ENCODE measurements around the gene TFCP2.

Gene TFCP2

GRCh38 chr12:51147309-51147708 is 25.6 kb downstream of the TFCP2 start:
- no peak for TF ChIP-seq ZFX (IDR thresholded peaks at IDR 0.05)
- TF ChIP-seq, protein P1, sequence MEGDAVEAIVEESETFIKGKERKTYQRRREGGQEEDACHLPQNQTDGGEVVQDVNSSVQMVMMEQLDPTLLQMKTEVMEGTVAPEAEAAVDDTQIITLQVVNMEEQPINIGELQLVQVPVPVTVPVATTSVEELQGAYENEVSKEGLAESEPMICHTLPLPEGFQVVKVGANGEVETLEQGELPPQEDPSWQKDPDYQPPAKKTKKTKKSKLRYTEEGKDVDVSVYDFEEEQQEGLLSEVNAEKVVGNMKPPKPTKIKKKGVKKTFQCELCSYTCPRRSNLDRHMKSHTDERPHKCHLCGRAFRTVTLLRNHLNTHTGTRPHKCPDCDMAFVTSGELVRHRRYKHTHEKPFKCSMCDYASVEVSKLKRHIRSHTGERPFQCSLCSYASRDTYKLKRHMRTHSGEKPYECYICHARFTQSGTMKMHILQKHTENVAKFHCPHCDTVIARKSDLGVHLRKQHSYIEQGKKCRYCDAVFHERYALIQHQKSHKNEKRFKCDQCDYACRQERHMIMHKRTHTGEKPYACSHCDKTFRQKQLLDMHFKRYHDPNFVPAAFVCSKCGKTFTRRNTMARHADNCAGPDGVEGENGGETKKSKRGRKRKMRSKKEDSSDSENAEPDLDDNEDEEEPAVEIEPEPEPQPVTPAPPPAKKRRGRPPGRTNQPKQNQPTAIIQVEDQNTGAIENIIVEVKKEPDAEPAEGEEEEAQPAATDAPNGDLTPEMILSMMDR (conservative IDR thresholded peaks at IDR 0.05), result no peak
- H3K27ac ChIP-seq, result peak overlapping the region; percentile 51

DNA sequence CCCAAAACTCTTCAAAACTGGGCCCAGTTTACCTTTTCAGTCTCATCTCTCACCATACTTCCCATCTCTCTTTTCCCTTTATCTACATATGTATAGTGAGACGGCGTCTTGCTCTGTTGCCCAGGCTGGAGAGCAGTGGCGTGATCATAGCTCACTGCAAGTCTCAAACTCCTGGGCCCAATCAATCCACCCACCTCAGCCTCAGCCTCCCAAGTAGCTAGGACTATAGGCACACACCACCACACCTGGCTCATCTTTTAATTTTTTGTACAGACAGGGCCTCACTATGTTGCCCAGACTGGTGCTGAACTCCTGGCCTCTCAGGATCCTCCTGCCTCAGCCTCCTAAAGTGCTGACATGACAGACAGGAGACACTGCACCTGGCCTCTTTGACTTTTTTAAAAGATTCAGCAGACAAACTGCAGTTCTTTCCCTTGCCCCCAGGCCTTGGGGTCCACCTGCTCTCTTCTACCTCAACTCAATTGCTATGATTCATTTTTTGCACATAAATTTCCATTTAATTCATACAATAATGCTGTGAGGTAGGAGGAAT is 33.6 kb downstream of the TFCP2 start:
- no peak for TF ChIP-seq ZFX (IDR thresholded peaks at IDR 0.05)
- TF ChIP-seq, protein P1 (conservative IDR thresholded peaks at IDR 0.05), result no peak
- H3K27ac ChIP-seq, result no peak overlapping the region

DNA sequence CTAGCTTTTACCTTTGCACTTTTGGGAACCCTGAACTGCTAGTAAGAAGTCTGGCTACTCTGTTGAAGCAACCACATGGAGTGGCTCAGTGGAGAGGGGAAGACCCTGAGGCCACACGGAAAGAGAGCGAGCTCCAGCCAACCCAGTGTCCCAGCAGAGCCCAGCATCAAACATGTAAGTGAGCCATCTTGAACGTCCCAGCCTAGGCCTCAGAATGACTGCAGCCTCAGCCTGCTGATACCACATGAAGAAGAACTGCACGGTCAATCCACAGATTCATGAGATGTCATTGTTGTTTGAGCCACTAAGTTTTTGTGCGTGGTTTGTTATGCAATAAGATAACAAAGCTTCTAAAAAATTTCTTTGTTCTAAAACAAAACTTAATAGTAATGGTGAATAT is 40.2 kb downstream of the TFCP2 start:
- no peak overlapping the region for H3K27ac ChIP-seq
- TF ChIP-seq ZFX (IDR thresholded peaks at IDR 0.05), result no peak
- TF ChIP-seq, protein P1 (conservative IDR thresholded peaks at IDR 0.05), result no peak

GRCh38 chr12:51131745-51132521 is 41.0 kb downstream of the TFCP2 start:
- TF ChIP-seq ZFX (IDR thresholded peaks at IDR 0.05), result no peak
- TF ChIP-seq, protein P1 (conservative IDR thresholded peaks at IDR 0.05), result no peak
- H3K27ac ChIP-seq, result no peak overlapping the region

GRCh38 chr12:51128919-51129318 is 44.0 kb downstream of the TFCP2 start:
- TF ChIP-seq, protein P1 (conservative IDR thresholded peaks at IDR 0.05), result no peak
- no peak for TF ChIP-seq ZFX (IDR thresholded peaks at IDR 0.05)
- no peak overlapping the region for H3K27ac ChIP-seq

DNA sequence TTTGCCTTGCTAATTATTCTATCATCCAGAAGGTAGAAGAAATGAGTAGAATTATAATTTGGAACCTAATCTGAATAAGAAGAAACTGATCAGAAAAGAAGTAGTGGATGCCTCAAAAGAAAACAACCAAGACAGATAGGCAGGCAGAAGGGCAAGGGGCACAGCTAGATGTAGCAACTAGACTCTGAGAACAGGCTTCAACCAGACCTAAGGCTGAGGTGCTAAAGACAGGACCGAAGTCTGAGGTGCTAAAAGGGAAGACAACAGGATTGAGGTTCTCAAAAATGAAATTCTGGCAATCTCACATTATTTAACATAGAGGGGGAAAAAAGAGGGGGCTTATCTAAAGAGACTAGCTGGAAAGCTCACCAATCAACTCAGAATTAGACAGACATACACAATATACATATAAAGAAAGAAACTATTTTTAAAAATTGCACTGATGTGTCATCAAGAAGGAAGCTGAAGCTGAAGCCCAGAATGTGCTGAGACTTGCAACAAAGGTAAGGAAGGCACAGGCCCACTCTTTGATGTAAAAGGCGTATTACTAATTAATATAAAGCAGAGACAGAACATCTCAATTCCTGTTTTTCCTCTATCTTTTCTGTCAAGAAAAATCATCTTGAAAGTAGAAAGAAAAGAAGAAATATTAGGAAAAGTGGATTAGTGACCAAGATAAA is 45.7 kb downstream of the TFCP2 start:
- TF ChIP-seq, protein P1 (conservative IDR thresholded peaks at IDR 0.05), result no peak
- TF ChIP-seq ZFX (IDR thresholded peaks at IDR 0.05), result no peak
- H3K27ac ChIP-seq, result no peak overlapping the region

GRCh38 chr12:51126297-51126696 is 46.6 kb downstream of the TFCP2 start:
- TF ChIP-seq, protein P1 (conservative IDR thresholded peaks at IDR 0.05), result no peak
- no peak overlapping the region for H3K27ac ChIP-seq

Data from C4-2B (cell line).